Uterus (tissue), 2 donors: ENCODE data around the gene RAB2B.

Experiments used
- CTCF ChIP-seq, 4 experiments: fragments of 200-600 bp in 2 of 4; fragments of 450-650 bp in 2 of 4; sonication (generic) in 2 of 4; IDR thresholded peaks; one replicate each; pipeline ENCODE4 v1.5.1; 2016 to 2019; ENCODE audit warnings: antibody characterized with exemption in 4 of 4, mild to moderate bottlenecking in 2 of 4, moderate library complexity in 1 of 4
- POLR2A ChIP-seq, 2 donors: fragments of 450-650 bp; IDR thresholded peaks; one replicate each; pipeline ENCODE4 v1.6.1; 2016; ENCODE audit warnings: antibody characterized with exemption in 2 of 2, mild to moderate bottlenecking in 1 of 2, moderate library complexity in 1 of 2

GRCh38 chr14:21509432-21510143, 32.8 kb upstream of the RAB2B start:
- no peak for TF ChIP-seq CTCF (IDR thresholded peaks at IDR 0.05)
- no peak for TF ChIP-seq POLR2A (IDR thresholded peaks at IDR 0.05)
